Astrocyte (in vitro differentiated cells and primary cell): ENCODE data around the gene ADD1.

ENCODE experiments used
- CTCF ChIP-seq: IDR thresholded peaks from 2 replicates; pipeline ENCODE4 v1.5.1; 2011; ENCODE audit warnings: low read depth, mild to moderate bottlenecking, inconsistent platforms, low read length, moderate library complexity; ENCODE audit not compliant: insufficient read depth
- EZH2 ChIP-seq: IDR thresholded peaks from 2 replicates; pipeline ENCODE4 v1.6.1; 2012; ENCODE audit warnings: mild to moderate bottlenecking, low read length, inconsistent platforms; ENCODE audit not compliant: insufficient read depth

- TF ChIP-seq CTCF, result no peak
- no peak for TF ChIP-seq EZH2
These were observed 16.4 kb upstream of the ADD1 start for GRCh38 chr4:2827071-2827873.
